HCT116 (cell line): ENCODE measurements around the gene ALDOA. TPM values are rescaled to one million over a fixed set of nuclear protein-coding genes. Genes with fewer than 3 reads are reported as not detected.

Experiments used
- ATAC-seq: fragments of 200-7000 bp; cut with Tn5 transposase; 2 replicates; pipeline ENCODE4 v1.9.1; 2020; ENCODE audit warnings: mild to moderate bottlenecking, moderate library complexity
- BruUV-seq: library from RNA; stranded (reverse); fragments of 400-500 nt; replicated peaks from 2 replicates; lab custom pipeline; 2021; lab: Mats Ljungman, UMichigan
- CTCF ChIA-PET: fragments of 300-600 bp; sonication (Branson Sonifier 250); formaldehyde crosslinking; loops from one replicate; lab custom pipeline; 2021; ENCODE audit warnings: antibody characterized with exemption; lab: Charles Lee
- POLR2A ChIA-PET: fragments of 300-600, 350-600 bp; sonication (Branson Sonifier 250); formaldehyde crosslinking; loops from one replicate; lab custom pipeline; 2021; ENCODE audit warnings: antibody characterized with exemption; lab: Charles Lee
- RAD21 ChIA-PET, 2 experiments: fragments of 300-600 bp; sonication (Branson Sonifier 250); formaldehyde crosslinking; loops; one replicate each; lab custom pipeline; 2023; ENCODE audit warnings: low total read pairs in 2 of 2; ENCODE audit not compliant: uncharacterized antibody in 2 of 2, unreplicated experiment in 2 of 2, low non-redundant PET in 1 of 2; lab: Charles Lee
- DNase-seq: peaks from one replicate; pipeline ENCODE4 v3.0.0-alpha.2; 2010; ENCODE audit warnings: low read depth, low spot score
- H2AFZ ChIP-seq: fragments of 200-600 bp; shearing (Covaris generic), sonication (generic); 2 replicates; pipeline ENCODE4 v1.6.1; 2017; ENCODE audit warnings: low read depth, mixed run types, mixed read lengths, antibody characterized with exemption, low read length; ENCODE audit not compliant: poor library complexity, severe bottlenecking
- H3K27ac ChIP-seq: 2 replicates; pipeline ENCODE4 v1.5.1; 2012; ENCODE audit warnings: low read depth, low read length
- H3K27me3 ChIP-seq: fragments of 200-600 bp; sonication (generic); 2 replicates; pipeline ENCODE4 v1.6.1; 2016; ENCODE audit warnings: mixed run types, low read length, mixed read lengths; ENCODE audit not compliant: insufficient read depth
- H3K36me3 ChIP-seq, 2 experiments: fragments of 200-500 bp in 1 of 2; fragments of 200-600 bp in 1 of 2; sonication (Bioruptor generic) in 1 of 2; sonication (generic) in 1 of 2; 2 replicates each; pipeline versions ENCODE4 v1.5.1 to v1.6.1; 2014 to 2016; ENCODE audit warnings: low read length in 2 of 2, inconsistent platforms in 1 of 2, mixed read lengths in 1 of 2, mixed run types in 1 of 2; ENCODE audit not compliant: insufficient read depth in 2 of 2, control insufficient read depth in 1 of 2
- H3K4me1 ChIP-seq, 2 experiments: fragments of 200-600 bp in 1 of 2; sonication (generic) in 1 of 2; 2 replicates each; pipeline versions ENCODE4 v1.5.1 to v1.6.1; 2012 to 2017; ENCODE audit warnings: low read length in 2 of 2, inconsistent platforms in 1 of 2, mild to moderate bottlenecking in 1 of 2, mixed read lengths in 1 of 2, mixed run types in 1 of 2, moderate library complexity in 1 of 2; ENCODE audit not compliant: insufficient read depth in 2 of 2, control insufficient read depth in 1 of 2
- H3K4me2 ChIP-seq: fragments of 200-600 bp; sonication (generic); 2 replicates; pipeline ENCODE4 v1.6.1; 2017; ENCODE audit warnings: mixed run types, low read length, mixed read lengths
- H3K4me3 ChIP-seq, 2 experiments: fragments of 200-600 bp in 1 of 2; sonication (generic) in 1 of 2; replicated peaks in 1 of 2; 2 replicates each; pipeline ENCODE4 v1.5.1; 2011 to 2016; ENCODE audit warnings: low read length in 2 of 2, control low read depth in 1 of 2, low read depth in 1 of 2, mild to moderate bottlenecking in 1 of 2, mixed read lengths in 1 of 2, mixed run types in 1 of 2
- H3K79me2 ChIP-seq: fragments of 200-600 bp; sonication (generic); 2 replicates; pipeline ENCODE4 v1.6.1; 2017; ENCODE audit warnings: mild to moderate bottlenecking, mixed run types, low read length, moderate library complexity, mixed read lengths; ENCODE audit not compliant: insufficient read depth
- H3K9ac ChIP-seq: fragments of 200-600 bp; sonication (generic); 2 replicates; pipeline ENCODE4 v1.6.1; 2016; ENCODE audit warnings: low read length, mixed read lengths
- H3K9me2 ChIP-seq: fragments of 200-600 bp; sonication (generic), shearing (Covaris generic); 2 replicates; pipeline ENCODE4 v1.6.1; 2017; ENCODE audit warnings: mixed run types, mild to moderate bottlenecking, moderate library complexity; ENCODE audit not compliant: insufficient read depth
- H3K9me3 ChIP-seq, 2 experiments: fragments of 200-500 bp in 1 of 2; fragments of 200-600 bp in 1 of 2; sonication (Bioruptor generic) in 1 of 2; sonication (generic) in 1 of 2; 2 replicates each; pipeline ENCODE4 v1.6.1; 2014 to 2017; ENCODE audit warnings: low read length in 2 of 2, mixed read lengths in 2 of 2, inconsistent platforms in 1 of 2, low read depth in 1 of 2, mild to moderate bottlenecking in 1 of 2, mixed run types in 1 of 2, moderate library complexity in 1 of 2; ENCODE audit not compliant: control insufficient read depth in 1 of 2, insufficient read depth in 1 of 2
- H4K20me1 ChIP-seq: fragments of 200-600 bp; sonication (generic), shearing (Covaris generic); 2 replicates; pipeline ENCODE4 v1.6.1; 2017; ENCODE audit warnings: mixed run types, mild to moderate bottlenecking, moderate library complexity; ENCODE audit not compliant: insufficient read depth
- CBX3 ChIP-seq: IDR thresholded peaks from 2 replicates; pipeline ENCODE4 v1.6.1; 2012; ENCODE audit warnings: low read depth
- CTCF ChIP-seq, 3 experiments: fragments of 200-600 bp in 1 of 3; sonication (generic) in 1 of 3; IDR thresholded peaks in 2 of 3; conservative IDR thresholded peaks in 1 of 3; 2 replicates each; pipeline ENCODE4 v1.5.1; 2012 to 2017; ENCODE audit warnings: low read depth in 2 of 3, low read length in 2 of 3, antibody characterized with exemption in 1 of 3, borderline replicate concordance in 1 of 3, control low read depth in 1 of 3, mild to moderate bottlenecking in 1 of 3, mixed read lengths in 1 of 3, mixed run types in 1 of 3, moderate library complexity in 1 of 3; ENCODE audit not compliant: insufficient read depth in 1 of 3
- EGR1 ChIP-seq: IDR thresholded peaks from 2 replicates; pipeline ENCODE4 v1.6.1; 2012; ENCODE audit warnings: low read depth
- JUND ChIP-seq: IDR thresholded peaks from 2 replicates; pipeline ENCODE4 v1.6.1; 2012
- RAD21 ChIP-seq: IDR thresholded peaks from 2 replicates; pipeline ENCODE4 v1.6.1; 2012; ENCODE audit warnings: low read depth, mild to moderate bottlenecking
- SP1 ChIP-seq: IDR thresholded peaks from 2 replicates; pipeline ENCODE4 v1.6.1; 2012; ENCODE audit warnings: low read depth
- ZNF274 ChIP-seq: fragments of 200-500 bp; sonication (Bioruptor generic); IDR thresholded peaks from 2 replicates; pipeline ENCODE4 v1.6.1; 2014; ENCODE audit warnings: mild to moderate bottlenecking, low read depth, low read length, inconsistent platforms
- intact Hi-C: fragments of 100-400 bp; cut with micrococcal nuclease; formaldehyde crosslinking; loops from 2 replicates; pipeline ENCODE4 v1.10.0; 2022
- total RNA-seq: library from RNA; stranded (reverse); gene quantifications from one replicate; pipeline ENCODE4 v1.2.1, GENCODE V29; 2021; ENCODE audit not compliant: unreplicated experiment

The ALDOA gene
- total RNA-seq, 1 experiment from 2014 or later, result 2,423 TPM

GRCh38 chr16:30030011-30030685 is 35.4 kb upstream of the ALDOA start:
- intact Hi-C loops, result no loop called here
- ChIA-PET CTCF (interaction anchor here (2.3 kb wide), 1 partner anchor 222 kb away, joined by 8 read pairs; no protein-coding TSS in a partner anchor), RAD21 (no interaction called here), POLR2A (no interaction called here)
- H3K36me3 ChIP-seq, result no peaks in the 10 kb centered on the region
- no peaks in the 10 kb centered on the region for H4K20me1 ChIP-seq
- BruUV-seq, result no TSS peak
- H3K4me2 ChIP-seq, result no peak overlapping the region
- TF ChIP-seq RAD21 (no peak), JUND (no peak), SP1 (no peak), ZNF274 (no peak), CTCF (IDR thresholded peaks at IDR 0.05 in 2 of 3, conservative IDR thresholded peaks at IDR 0.05 in 1 of 3; ENCODE audit: borderline replicate concordance in 1 of 3, insufficient read depth in 1 of 3, low read depth in 2 of 3, low read length in 2 of 3) (no peak), CBX3 (no peak), EGR1 (no peak)
- H3K9me3 ChIP-seq, result no peaks in the 10 kb centered on the region
- H3K4me1 ChIP-seq, result peaks cover 0 to 5% of the 10 kb centered on the region in 2 experiments; a peak in 2 of 4 replicates
- no peak overlapping the region for H2AFZ ChIP-seq
- H3K27ac ChIP-seq, result no peak overlapping the region
- H3K9ac ChIP-seq, result no peak overlapping the region
- H3K4me3 ChIP-seq, result no peak overlapping the region
- H3K9me2 ChIP-seq, result no peaks in the 10 kb centered on the region
- DNase-seq (no peak), ATAC-seq (no peak)
- no peaks in the 10 kb centered on the region for H3K79me2 ChIP-seq
- no peaks in the 10 kb centered on the region for H3K27me3 ChIP-seq
